Gastrocnemius medialis (tissue), 4 donors: ENCODE results near the gene EIF4H. TPM values are rescaled to one million over a fixed set of nuclear protein-coding genes. Genes with fewer than 3 reads are reported as not detected.

ENCODE experiments used
- ATAC-seq, 2 donors: fragments of 150-250 bp; one replicate each; pipeline ENCODE4 v1.9.1; 2016
- DNase-seq, 2 donors: peaks; one replicate each; pipeline ENCODE4 v3.0.0-alpha.2; 2019
- H3K27ac ChIP-seq, 4 donors: fragments of 200-600 bp; sonication (generic); 1 replicate in 1 of 4; 2 replicates in 3 of 4; pipeline ENCODE4 v1.5.1; 2016 to 2018; ENCODE audit warnings: mild to moderate bottlenecking in 2 of 4, moderate library complexity in 1 of 4
- H3K27me3 ChIP-seq, 3 donors: fragments of 200-600 bp; sonication (generic) in 2 of 3; 1 replicate in 1 of 3; 2 replicates in 2 of 3; pipeline versions ENCODE4 v1.5.1 to v1.6.0; 2016 to 2019; ENCODE audit warnings: mild to moderate bottlenecking in 1 of 3, moderate library complexity in 1 of 3
- H3K36me3 ChIP-seq, 2 donors: fragments of 200-600 bp; sonication (generic) in 1 of 2; one replicate each; pipeline ENCODE4 v1.5.1; 2017 to 2018
- H3K4me1 ChIP-seq, 2 donors: fragments of 200-600 bp; sonication (generic) in 1 of 2; one replicate each; pipeline ENCODE4 v1.5.1; 2016 to 2017; ENCODE audit warnings: mild to moderate bottlenecking in 2 of 2
- H3K4me3 ChIP-seq, 4 donors: fragments of 200-600 bp; sonication (generic) in 3 of 4; 1 replicate in 1 of 4; 2 replicates in 3 of 4; pipeline ENCODE4 v1.5.1; 2016 to 2019; ENCODE audit warnings: mild to moderate bottlenecking in 2 of 4
- H3K9me3 ChIP-seq, 3 donors: fragments of 200-600 bp; sonication (generic) in 2 of 3; 1 replicate in 1 of 3; 2 replicates in 2 of 3; pipeline ENCODE4 v1.5.1; 2016 to 2019
- POLR2A ChIP-seq, 2 donors: fragments of 450-650 bp; IDR thresholded peaks; one replicate each; pipeline ENCODE4 v1.6.1; 2017; ENCODE audit warnings: antibody characterized with exemption in 2 of 2, mild to moderate bottlenecking in 2 of 2, moderate library complexity in 2 of 2
- in situ Hi-C, 4 donors: fragments of 200-750 bp; cut with MboI; loops; one replicate each; pipeline versions ENCODE4 v1.15.0 to v1.8.0; 2017; ENCODE audit warnings: low sequenced_read_pairs in 4 of 4
- intact Hi-C: fragments of 100-400 bp; cut with DNase I; formaldehyde crosslinking; loops from one replicate; pipeline ENCODE4 v1.15.1; 2023; ENCODE audit warnings: low total_unique reads
- total RNA-seq, 4 donors: library from RNA; depleted of rRNA; stranded (reverse); fragments of >200 nt; gene quantifications; one replicate each; pipeline versions ENCODE4 v1.1.0 to v1.2.3, GENCODE V29; 2016
- TF ChIP-seq, protein P1 (sequence below), 5 experiments: fragments of 450-650 bp in 3 of 5; fragments of 200-600 bp in 2 of 5; sonication (generic) in 2 of 5; IDR thresholded peaks in 4 of 5; conservative IDR thresholded peaks in 1 of 5; 1 replicate in 4 of 5; 2 replicates in 1 of 5; pipeline ENCODE4 v1.5.1; 2016 to 2019; ENCODE audit warnings: antibody characterized with exemption in 5 of 5, mild to moderate bottlenecking in 3 of 5, moderate library complexity in 3 of 5

The EIF4H gene
- total RNA-seq, 4 donors from 2014 or later: 247 to 430 (median 309) TPM

DNA sequence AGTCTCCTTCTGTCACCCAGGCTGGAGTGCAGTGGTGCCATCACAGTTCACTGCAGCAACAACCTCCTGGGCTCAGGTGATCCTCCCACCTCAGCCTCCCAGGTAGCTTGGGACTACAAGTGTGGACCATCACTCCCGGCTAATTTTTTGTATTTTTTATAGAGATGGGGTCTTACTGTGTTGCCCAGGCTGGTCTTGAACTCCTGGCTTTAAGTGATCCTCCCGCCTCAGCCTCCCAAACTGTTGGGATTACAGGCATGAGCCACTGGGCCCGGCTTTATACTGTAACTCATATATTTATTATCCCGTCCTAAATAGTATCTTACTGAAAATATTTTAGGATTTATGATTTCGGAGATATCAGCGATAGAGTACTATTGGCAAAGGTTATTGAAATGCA, 10.9 kb downstream of the EIF4H start:
- ATAC-seq (no peak), DNase-seq (no peak)
- Histone ChIP-seq H3K4me3 (no peak overlapping the region), H3K27ac (peak overlapping the region; percentile 85 to 99 (median 94)), H3K27me3 (no peaks in the 10 kb centered on the region), H3K9me3 (no peaks in the 10 kb centered on the region), H3K36me3 (peaks cover 1 to 19% of the 10 kb centered on the region in 2 donors), H3K4me1 (peaks cover 89 to 92% of the 10 kb centered on the region in 2 donors)
- in situ Hi-C loops (loop anchor here in 1 of 4 donors (25.0 kb wide), 1 partner anchor 477 kb away; the partner anchor contains the start of gene GTF2I), intact Hi-C loops (no loop called here)
- TF ChIP-seq, protein P1, sequence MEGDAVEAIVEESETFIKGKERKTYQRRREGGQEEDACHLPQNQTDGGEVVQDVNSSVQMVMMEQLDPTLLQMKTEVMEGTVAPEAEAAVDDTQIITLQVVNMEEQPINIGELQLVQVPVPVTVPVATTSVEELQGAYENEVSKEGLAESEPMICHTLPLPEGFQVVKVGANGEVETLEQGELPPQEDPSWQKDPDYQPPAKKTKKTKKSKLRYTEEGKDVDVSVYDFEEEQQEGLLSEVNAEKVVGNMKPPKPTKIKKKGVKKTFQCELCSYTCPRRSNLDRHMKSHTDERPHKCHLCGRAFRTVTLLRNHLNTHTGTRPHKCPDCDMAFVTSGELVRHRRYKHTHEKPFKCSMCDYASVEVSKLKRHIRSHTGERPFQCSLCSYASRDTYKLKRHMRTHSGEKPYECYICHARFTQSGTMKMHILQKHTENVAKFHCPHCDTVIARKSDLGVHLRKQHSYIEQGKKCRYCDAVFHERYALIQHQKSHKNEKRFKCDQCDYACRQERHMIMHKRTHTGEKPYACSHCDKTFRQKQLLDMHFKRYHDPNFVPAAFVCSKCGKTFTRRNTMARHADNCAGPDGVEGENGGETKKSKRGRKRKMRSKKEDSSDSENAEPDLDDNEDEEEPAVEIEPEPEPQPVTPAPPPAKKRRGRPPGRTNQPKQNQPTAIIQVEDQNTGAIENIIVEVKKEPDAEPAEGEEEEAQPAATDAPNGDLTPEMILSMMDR (IDR thresholded peaks at IDR 0.05 in 4 of 5, conservative IDR thresholded peaks at IDR 0.05 in 1 of 5): no peak
- TF ChIP-seq POLR2A (IDR thresholded peaks at IDR 0.05): no peak

DNA sequence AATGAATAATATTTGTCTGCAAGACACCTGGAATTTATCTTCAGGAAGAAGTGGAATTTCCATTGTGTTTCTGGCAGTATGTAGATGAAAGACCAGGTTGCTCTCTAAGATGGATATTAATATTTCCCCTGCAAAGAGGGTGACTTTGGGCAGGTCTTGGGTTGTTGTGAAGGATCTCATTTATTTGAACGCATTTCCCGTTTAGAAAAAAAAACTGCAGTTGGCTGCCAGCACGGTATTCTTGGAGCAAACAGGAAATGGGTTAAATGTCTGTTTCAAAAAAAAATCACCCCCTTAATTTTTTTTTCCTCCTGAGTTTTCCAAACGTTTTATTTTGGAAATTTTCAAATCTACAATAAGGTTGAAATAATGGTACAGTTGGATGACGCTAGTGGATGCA, 11.5 kb downstream of the EIF4H start:
- in situ Hi-C loops: loop anchor here in 1 of 4 donors (25.0 kb wide), 1 partner anchor 477 kb away; the partner anchor contains the start of gene GTF2I
- intact Hi-C loops: no loop called here
- peaks cover 83 to 86% of the 10 kb centered on the region in 2 donors for H3K4me1 ChIP-seq

DNA sequence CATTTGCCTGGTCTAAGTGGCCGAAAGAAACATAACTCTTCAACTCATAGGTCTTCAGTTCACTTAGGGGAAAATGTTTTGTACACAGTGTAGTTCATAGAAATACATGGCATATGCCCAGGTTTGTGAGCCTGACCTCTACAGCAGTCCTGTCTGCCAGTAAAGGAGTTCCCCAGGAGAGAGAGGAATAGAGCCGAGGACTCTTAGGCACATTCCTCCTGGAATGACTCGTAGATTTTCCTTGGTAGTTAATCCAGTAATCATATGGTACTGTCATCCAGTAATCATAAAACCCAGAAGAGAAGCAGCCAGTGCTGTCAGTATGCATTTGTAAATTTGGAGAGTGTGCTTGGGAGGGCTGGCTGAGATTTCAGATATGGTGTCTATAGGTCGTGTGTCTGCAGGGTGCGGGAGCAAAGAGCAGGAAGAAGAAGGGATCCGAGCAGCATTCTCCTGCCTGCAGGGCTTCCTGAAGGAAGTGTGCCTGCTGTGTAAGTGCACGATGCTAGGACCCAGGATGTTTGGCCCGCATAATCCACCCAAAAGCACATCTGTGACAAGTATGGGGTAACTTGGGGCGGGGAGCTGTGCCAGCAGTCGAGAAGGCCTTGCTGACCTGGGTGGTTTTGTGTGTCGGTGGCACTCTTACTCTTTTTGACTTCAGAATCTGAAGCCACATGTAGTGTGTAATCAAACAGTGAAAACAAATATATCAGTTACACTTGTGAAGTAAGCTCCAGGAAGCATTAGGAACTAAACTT, 13.9 kb downstream of the EIF4H start:
- H3K9me3 ChIP-seq: no peaks in the 10 kb centered on the region
- in situ Hi-C loops: loop anchor here in 1 of 4 donors (25.0 kb wide), 1 partner anchor 474 kb away; the partner anchor contains the start of gene GTF2I
- TF ChIP-seq, protein P1 (IDR thresholded peaks at IDR 0.05 in 4 of 5, conservative IDR thresholded peaks at IDR 0.05 in 1 of 5): no peak
- TF ChIP-seq POLR2A (IDR thresholded peaks at IDR 0.05): peak in 1 of 2 donors; percentile 41
- ATAC-seq (peak; percentile 82 to 87), DNase-seq (peak; percentile 29 to 36)
- peaks cover 5 to 48% of the 10 kb centered on the region in 2 donors for H3K36me3 ChIP-seq
- intact Hi-C loops: no loop called here
- H3K4me1 ChIP-seq: peaks cover 59 to 63% of the 10 kb centered on the region in 2 donors
- peak overlapping the region; percentile 85 to 99 (median 94) for H3K27ac ChIP-seq
- no peak overlapping the region for H3K4me3 ChIP-seq
- H3K27me3 ChIP-seq: no peaks in the 10 kb centered on the region

More for the DNA sequence above, 11.5 kb downstream of the EIF4H start:
- TF ChIP-seq POLR2A (IDR thresholded peaks at IDR 0.05): no peak
- TF ChIP-seq, protein P1 (IDR thresholded peaks at IDR 0.05 in 4 of 5, conservative IDR thresholded peaks at IDR 0.05 in 1 of 5): no peak
- H3K4me3 ChIP-seq: peak overlapping the region in 2 of 4 donors; percentile 3 to 32
- no peak for ATAC-seq
- peak overlapping the region; percentile 85 to 99 (median 94) for H3K27ac ChIP-seq
- no peak for DNase-seq
- no peaks in the 10 kb centered on the region for H3K27me3 ChIP-seq
- H3K36me3 ChIP-seq: peaks cover 5 to 25% of the 10 kb centered on the region in 2 donors
- no peaks in the 10 kb centered on the region for H3K9me3 ChIP-seq

DNA sequence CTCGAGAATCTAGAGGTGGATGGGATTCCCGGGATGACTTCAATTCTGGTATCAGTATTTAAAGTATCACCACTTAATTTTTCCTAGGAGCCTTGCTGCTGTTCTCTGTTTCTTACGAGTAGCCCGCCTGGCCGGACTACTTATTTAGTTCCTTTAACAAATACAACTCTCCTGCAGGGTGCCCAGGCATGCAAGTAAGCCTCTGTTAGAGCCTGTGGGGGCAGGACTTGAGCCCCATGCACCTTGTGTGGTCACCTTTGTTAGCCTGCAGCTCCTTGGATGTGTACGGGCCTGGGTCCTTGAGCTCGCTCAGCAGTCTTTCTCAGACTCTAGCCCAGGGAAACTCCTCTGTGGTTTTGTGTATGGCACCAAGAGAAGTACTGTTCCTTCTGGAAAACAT, 16.1 kb downstream of the EIF4H start:
- TF ChIP-seq, protein P1 (IDR thresholded peaks at IDR 0.05 in 4 of 5, conservative IDR thresholded peaks at IDR 0.05 in 1 of 5): no peak
- no peak for TF ChIP-seq POLR2A (IDR thresholded peaks at IDR 0.05)
- in situ Hi-C loops: loop anchor here in 1 of 4 donors (25.0 kb wide), 1 partner anchor 472 kb away; the partner anchor contains the start of gene GTF2I
- Histone ChIP-seq H3K4me1 (peaks cover 37 to 41% of the 10 kb centered on the region in 2 donors), H3K4me3 (no peak overlapping the region), H3K27me3 (no peaks in the 10 kb centered on the region), H3K36me3 (peaks cover 5 to 68% of the 10 kb centered on the region in 2 donors), H3K9me3 (no peaks in the 10 kb centered on the region), H3K27ac (peak overlapping the region in 1 of 4 donors; percentile 21)
- intact Hi-C loops: no loop called here
- DNase-seq: no peak
- ATAC-seq: no peak
